Hair follicle dermal papilla cell (primary cell): ENCODE results near the gene MAN2C1. TPM values are rescaled to one million over a fixed set of nuclear protein-coding genes. Genes with fewer than 3 reads are reported as not detected.

Experiments
- total RNA-seq: library from RNA; depleted of rRNA; stranded (reverse); fragments of >200 nt; gene quantifications from 2 replicates; pipeline ENCODE4 v1.2.3, GENCODE V29; 2012

Gene MAN2C1
- 122 and 141 TPM in 2 replicates for total RNA-seq

GRCh38 chr15:75367913-75368688 lies at the start of gene MAN2C1:
TSS of gene MAN2C1 (minus strand) at chr15:75368607. CDS start at chr15:75368583, 24 bp downstream.

GRCh38 chr15:75346796-75347221 lies 21.6 kb downstream of the MAN2C1 start, which contains the start of gene NEIL1:
TSS of gene NEIL1 (plus strand) at chr15:75347039. CDS start at chr15:75348906, 1,867 bp downstream.

GRCh38 chr15:75335705-75336355 lies 32.6 kb downstream of the MAN2C1 start, which contains the start of gene COMMD4:
TSS of gene COMMD4 (plus strand) at chr15:75336063. CDS start at chr15:75336090, 27 bp downstream.

Other genes with a start within 250 kb of the MAN2C1 start
- 7.0 and 11.5 TPM in 2 replicates for gene C15orf39, start 166.7 kb downstream of the MAN2C1 start, total RNA-seq
- not detected in 2 replicates for gene GOLGA6C, start 110.3 kb downstream of the MAN2C1 start, total RNA-seq
- gene GOLGA6D, start 85.8 kb downstream of the MAN2C1 start, total RNA-seq = under 0.01 TPM in 1 of 2 replicates, not detected in the other
- 47.5 and 56.5 TPM in 2 replicates for gene COMMD4, start 32.5 kb downstream of the MAN2C1 start, total RNA-seq
- gene NEIL1, start 21.6 kb downstream of the MAN2C1 start, total RNA-seq = 6.4 and 8.1 TPM in 2 replicates
- 39.1 and 56.3 TPM in 2 replicates for gene SIN3A, start 83.1 kb upstream of the MAN2C1 start, total RNA-seq
- gene PTPN9, start 210.7 kb upstream of the MAN2C1 start, total RNA-seq = 38.8 and 44.8 TPM in 2 replicates